ENCODE results near the gene NMU.

- TF ChIP-seq SMARCC2 (IDR thresholded peaks at IDR 0.05; ENCODE audit: low read depth) (no peak), CBX8 (IDR thresholded peaks at IDR 0.05; ENCODE audit: borderline replicate concordance, extremely low read depth, low read depth, low read length, poor library complexity, severe bottlenecking) (no peak), SRF (CRISPR knock-in tag; IDR thresholded peaks at IDR 0.05) (no peak), ZKSCAN1 (IDR thresholded peaks at IDR 0.05; ENCODE audit: low read depth, low read length) (no peak), KDM1A (IDR thresholded peaks at IDR 0.05) (no peak), SMARCA4 (IDR thresholded peaks at IDR 0.05) (no peak), SMARCA5 (IDR thresholded peaks at IDR 0.05) (no peak), EZH2 (IDR thresholded peaks at IDR 0.05; ENCODE audit: borderline replicate concordance, low read depth, low read length) (no peak), JUND (IDR thresholded peaks at IDR 0.05; ENCODE audit: borderline replicate concordance, low read depth, low read length) (no peak), JUND (tag; IDR thresholded peaks at IDR 0.05; ENCODE audit: borderline replicate concordance, low read depth, low read length) (no peak)
- TF ChIP-seq, protein P1, sequence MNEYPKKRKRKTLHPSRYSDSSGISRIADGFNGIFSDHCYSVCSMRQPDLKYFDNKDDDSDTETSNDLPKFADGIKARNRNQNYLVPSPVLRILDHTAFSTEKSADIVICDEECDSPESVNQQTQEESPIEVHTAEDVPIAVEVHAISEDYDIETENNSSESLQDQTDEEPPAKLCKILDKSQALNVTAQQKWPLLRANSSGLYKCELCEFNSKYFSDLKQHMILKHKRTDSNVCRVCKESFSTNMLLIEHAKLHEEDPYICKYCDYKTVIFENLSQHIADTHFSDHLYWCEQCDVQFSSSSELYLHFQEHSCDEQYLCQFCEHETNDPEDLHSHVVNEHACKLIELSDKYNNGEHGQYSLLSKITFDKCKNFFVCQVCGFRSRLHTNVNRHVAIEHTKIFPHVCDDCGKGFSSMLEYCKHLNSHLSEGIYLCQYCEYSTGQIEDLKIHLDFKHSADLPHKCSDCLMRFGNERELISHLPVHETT (CRISPR knock-in tag; conservative IDR thresholded peaks at IDR 0.05 in 1 of 2, IDR thresholded peaks at IDR 0.05 in 1 of 2): no peak
These were observed 14.4 kb upstream of the NMU start for GRCh38 chr4:55650483-55650882.

Data from K562 (cell line).